ENCODE results near the gene UBA1.

DNA sequence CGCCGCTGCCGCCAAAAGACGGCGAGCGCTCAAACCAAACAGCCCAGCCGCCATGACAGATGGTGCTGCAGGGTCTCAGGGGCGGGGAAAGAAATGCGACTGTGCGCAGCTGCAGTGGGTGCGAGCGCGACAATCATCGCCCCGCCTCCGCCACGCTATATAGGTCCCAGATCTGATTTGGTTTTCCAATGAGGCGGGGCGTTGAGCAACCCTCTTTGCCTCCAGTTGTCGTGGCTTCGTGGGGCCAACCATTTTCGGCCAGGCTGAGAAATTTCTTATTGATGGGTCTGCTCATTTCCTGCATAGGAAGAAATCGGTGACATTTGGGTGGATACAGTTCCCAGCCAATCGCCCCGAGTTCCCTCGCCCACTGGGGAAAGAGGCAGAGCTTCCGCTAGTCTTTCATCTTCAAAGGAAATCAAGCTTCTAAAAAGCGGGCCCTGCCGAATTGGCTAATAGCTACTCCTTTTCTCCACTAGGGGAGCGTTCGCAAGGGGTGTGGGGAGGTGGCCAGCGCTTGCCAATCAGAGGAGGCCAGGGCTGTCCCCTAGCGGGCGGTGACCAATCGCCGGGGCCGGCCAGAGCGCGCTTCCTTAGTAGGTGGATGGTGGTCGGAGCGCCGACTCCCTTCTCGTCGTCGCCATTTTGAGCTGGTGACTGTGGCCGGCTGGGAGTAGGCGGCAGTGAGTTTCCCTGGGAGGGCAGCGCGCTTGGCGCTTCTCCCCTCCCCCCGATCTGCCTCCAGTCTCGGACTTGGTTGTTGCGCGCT is 48.8 kb upstream of the UBA1 start, which contains the start of the genes NDUFB11 and RBM10:
- TF ChIP-seq ZNF274 (IDR thresholded peaks at IDR 0.05; ENCODE audit: low read depth, low read length) = no peak
- no peak for TF ChIP-seq SUZ12 (IDR thresholded peaks at IDR 0.05; ENCODE audit: extremely low read depth, insufficient read depth, insufficient read length)
- peak; percentile 65 for TF ChIP-seq YY1 (IDR thresholded peaks at IDR 0.05; ENCODE audit: insufficient read depth, insufficient read length)

Measured in NT2/D1 (cell line).